H1 (cell line): ENCODE results near the gene MNAT1. TPM values are rescaled to one million over a fixed set of nuclear protein-coding genes. Genes with fewer than 3 reads are reported as not detected.

Source experiments
- CTCF ChIA-PET: fragments of 300-600 bp; sonication (Branson Sonifier 250); formaldehyde crosslinking; loops from one replicate; lab custom pipeline; 2021; ENCODE audit not compliant: partially characterized antibody; lab: Charles Lee
- POLR2A ChIA-PET: fragments of 300-600 bp; sonication (Branson Sonifier 250); formaldehyde crosslinking; loops from one replicate; lab custom pipeline; 2021; ENCODE audit warnings: inconsistent platforms; ENCODE audit not compliant: partially characterized antibody; lab: Charles Lee
- DNase-seq, 2 experiments: peaks; one replicate each; pipeline versions ENCODE4 v3.0.0 to v3.0.0-alpha.2; 2010 to 2022; ENCODE audit warnings: low spot score in 2 of 2, low read depth in 1 of 2, mixed read lengths in 1 of 2
- FAIRE-seq: peaks from 2 replicates; lab custom pipeline; 2011; peaks lifted over from hg19 to GRCh38; lab: Jason Lieb, UNC
- H2AFZ ChIP-seq: 2 replicates; pipeline ENCODE4 v1.8.1; 2012; ENCODE audit warnings: low read length, inconsistent platforms
- H2AK5ac ChIP-seq: 2 replicates; pipeline ENCODE4 v1.6.1; 2013; ENCODE audit warnings: low read depth, low read length
- H2BK120ac ChIP-seq: replicated peaks from 2 replicates; pipeline ENCODE3; 2013; ENCODE audit warnings: low read depth, low read length, inconsistent platforms
- H2BK12ac ChIP-seq: 2 replicates; pipeline ENCODE4 v1.6.1; 2013; ENCODE audit warnings: low read depth, low read length
- H2BK15ac ChIP-seq: 2 replicates; pipeline ENCODE4 v1.6.1; 2013; ENCODE audit warnings: low read length
- H2BK20ac ChIP-seq: 2 replicates; pipeline ENCODE4 v1.6.1; 2013; ENCODE audit warnings: low read length
- H2BK5ac ChIP-seq: 2 replicates; pipeline ENCODE4 v1.6.1; 2013; ENCODE audit warnings: low read depth, low read length
- H3K14ac ChIP-seq: 2 replicates; pipeline ENCODE4 v1.6.1; 2013; ENCODE audit warnings: inconsistent platforms; ENCODE audit not compliant: insufficient read length
- H3K18ac ChIP-seq: 2 replicates; pipeline ENCODE4 v1.6.1; 2013; ENCODE audit warnings: low read length; ENCODE audit errors: extremely low read depth
- H3K23ac ChIP-seq: 2 replicates; pipeline ENCODE4 v1.6.1; 2013; ENCODE audit warnings: inconsistent platforms; ENCODE audit not compliant: insufficient read length
- H3K23me2 ChIP-seq: 2 replicates; pipeline ENCODE4 v1.6.1; 2013; ENCODE audit warnings: low read depth, low read length
- H3K27ac ChIP-seq: 2 replicates; pipeline ENCODE4 v1.6.1; 2011; ENCODE audit warnings: low read depth, low read length, inconsistent platforms
- H3K27me3 ChIP-seq, 4 experiments: replicated peaks in 1 of 4; 1 replicate in 1 of 4; 2 replicates in 3 of 4; pipeline versions ENCODE4 v1.6.1 to v1.8.1; 2011 to 2013; ENCODE audit warnings: low read length in 3 of 4, mild to moderate bottlenecking in 3 of 4, inconsistent platforms in 2 of 4, mixed read lengths in 2 of 4, moderate library complexity in 1 of 4; ENCODE audit not compliant: control insufficient read depth in 3 of 4, insufficient read depth in 3 of 4; ENCODE audit errors: extremely low read depth in 1 of 4
- H3K36me3 ChIP-seq, 4 experiments: 2 replicates each; pipeline versions ENCODE4 v1.6.1 to v1.8.1; 2011 to 2013; ENCODE audit warnings: mild to moderate bottlenecking in 4 of 4, low read length in 3 of 4, moderate library complexity in 2 of 4, control low read depth in 1 of 4, inconsistent platforms in 1 of 4; ENCODE audit not compliant: insufficient read depth in 4 of 4, control insufficient read depth in 2 of 4
- H3K4ac ChIP-seq: replicated peaks from 2 replicates; pipeline ENCODE3; 2013; ENCODE audit warnings: low read length, low read depth, mixed read lengths, inconsistent platforms; ENCODE audit not compliant: insufficient read length
- H3K4me1 ChIP-seq, 4 experiments: replicated peaks in 1 of 4; 1 replicate in 1 of 4; 2 replicates in 3 of 4; pipeline versions ENCODE4 v1.6.1 to v1.8.1; 2011 to 2013; ENCODE audit warnings: low read length in 3 of 4, inconsistent platforms in 2 of 4, mixed read lengths in 1 of 4; ENCODE audit not compliant: insufficient read depth in 4 of 4, control insufficient read depth in 3 of 4
- H3K4me2 ChIP-seq, 2 experiments: 2 replicates each; pipeline versions ENCODE4 v1.6.1 to v1.8.1; 2011 to 2013; ENCODE audit warnings: low read depth in 2 of 2, low read length in 2 of 2, control low read depth in 1 of 2, inconsistent platforms in 1 of 2, mild to moderate bottlenecking in 1 of 2; ENCODE audit not compliant: insufficient read depth in 1 of 2
- H3K4me3 ChIP-seq, 4 experiments: fragments of 200-600, 300-600 bp in 1 of 4; sonication (generic), shearing (Covaris generic), sonication (Bioruptor Twin) in 1 of 4; 2 replicates each; pipeline versions ENCODE4 v1.5.1 to v1.8.1; 2011 to 2016; ENCODE audit warnings: low read length in 4 of 4, low read depth in 3 of 4, control low read depth in 2 of 4, inconsistent platforms in 2 of 4, mild to moderate bottlenecking in 2 of 4, mixed read lengths in 1 of 4, moderate library complexity in 1 of 4; ENCODE audit not compliant: insufficient read depth in 2 of 4; ENCODE audit errors: extremely low read depth in 1 of 4
- H3K56ac ChIP-seq: replicated peaks from 2 replicates; pipeline ENCODE3; 2013; ENCODE audit warnings: low read depth, mild to moderate bottlenecking, mixed read lengths, low read length, inconsistent platforms; ENCODE audit not compliant: insufficient read length
- H3K79me1 ChIP-seq: 2 replicates; pipeline ENCODE4 v1.6.1; 2013; ENCODE audit warnings: low read depth, low read length, control low read depth
- H3K79me2 ChIP-seq, 2 experiments: 2 replicates each; pipeline versions ENCODE4 v1.6.1 to v1.8.1; 2012 to 2013; ENCODE audit warnings: low read length in 2 of 2, mild to moderate bottlenecking in 2 of 2, inconsistent platforms in 1 of 2; ENCODE audit not compliant: insufficient read depth in 2 of 2, control insufficient read depth in 1 of 2
- H3K9ac ChIP-seq, 4 experiments: replicated peaks in 1 of 4; 1 replicate in 1 of 4; 2 replicates in 3 of 4; pipeline versions ENCODE4 v1.6.1 to v1.8.1; 2011 to 2013; ENCODE audit warnings: low read depth in 3 of 4, low read length in 3 of 4, control low read depth in 2 of 4, mild to moderate bottlenecking in 2 of 4, moderate library complexity in 2 of 4, inconsistent platforms in 1 of 4; ENCODE audit errors: extremely low read depth in 1 of 4
- H3K9me3 ChIP-seq, 2 experiments: 2 replicates each; pipeline versions ENCODE4 v1.6.1 to v1.8.1; 2012 to 2013; ENCODE audit warnings: mild to moderate bottlenecking in 2 of 2, moderate library complexity in 2 of 2, control low read depth in 1 of 2, inconsistent platforms in 1 of 2, low read depth in 1 of 2, low read length in 1 of 2, mixed read lengths in 1 of 2; ENCODE audit not compliant: insufficient read depth in 2 of 2
- H4K20me1 ChIP-seq, 2 experiments: replicated peaks in 1 of 2; 2 replicates each; pipeline versions ENCODE3 to v1.8.1; 2011 to 2013; ENCODE audit warnings: inconsistent platforms in 2 of 2, low read length in 2 of 2, mild to moderate bottlenecking in 1 of 2; ENCODE audit not compliant: insufficient read depth in 2 of 2, control insufficient read depth in 1 of 2
- H4K5ac ChIP-seq: 2 replicates; pipeline ENCODE4 v1.6.1; 2013; ENCODE audit warnings: low read length, low read depth, mixed read lengths, inconsistent platforms; ENCODE audit not compliant: insufficient read length
- H4K8ac ChIP-seq: 2 replicates; pipeline ENCODE4 v1.8.0; 2013; ENCODE audit warnings: mild to moderate bottlenecking, moderate library complexity, low read length, inconsistent platforms; ENCODE audit not compliant: insufficient read depth; ENCODE audit errors: extremely low read depth
- H4K91ac ChIP-seq: replicated peaks from 2 replicates; pipeline ENCODE3; 2013; ENCODE audit warnings: low read length, mixed read lengths, inconsistent platforms; ENCODE audit not compliant: insufficient read length
- POLR2AphosphoS5 ChIP-seq: IDR thresholded peaks from 2 replicates; pipeline ENCODE4 v1.6.1; 2011; ENCODE audit warnings: low read depth, low read length
- SP1 ChIP-seq: IDR thresholded peaks from 2 replicates; pipeline ENCODE4 v1.6.1; 2011; ENCODE audit warnings: low read depth, low read length
- TCF12 ChIP-seq: IDR thresholded peaks from 2 replicates; pipeline ENCODE4 v1.6.1; 2011; ENCODE audit warnings: low read depth, mild to moderate bottlenecking, low read length
- ZNF274 ChIP-seq: IDR thresholded peaks from 2 replicates; pipeline ENCODE4 v1.7.0; 2012; ENCODE audit warnings: low read length, borderline replicate concordance; ENCODE audit errors: extremely low read depth
- WGBS, 2 experiments: shearing (Covaris generic) in 1 of 2; methylation state at CpG; one replicate each; pipeline versions ENCODE4 v1.1.6 to v1.1.7; 2013 to 2015; ENCODE audit warnings: low lambda C conversion rate in 2 of 2, mixed read lengths in 2 of 2, inconsistent platforms in 1 of 2, low coverage in 1 of 2, missing lambda C conversion rate in 1 of 2; ENCODE audit not compliant: insufficient replicate concordance in 2 of 2, insufficient coverage in 1 of 2, insufficient read length in 1 of 2; ENCODE audit errors: extremely low coverage in 1 of 2, missing lambda C conversion rate in 1 of 2; 5-methylcytosine and 5-hydroxymethylcytosine counted together
- polyA plus RNA-seq, 7 experiments: library from polyadenylated mRNA; depleted of rRNA in 3 of 7; stranded (reverse) in 5 of 7; unstranded in 2 of 7; fragments of >200 nt in 5 of 7; fragments of 200-250 nt in 2 of 7; gene quantifications; 1 replicate in 5 of 7; 2 replicates in 1 of 7; 4 replicates in 1 of 7; pipeline versions ENCODE4 v1.2.1 to v1.2.3, GENCODE V29; 2011 to 2013; ENCODE audit warnings: missing spikeins in 2 of 7, mixed read lengths in 2 of 7
- total RNA-seq: library from RNA; stranded (reverse); fragmentation: NEBNext Ultra II Directional; extraction: Animal tissue kit (Norgen Biotek cat#: 25700); gene quantifications from 2 replicates; pipeline ENCODE4 v1.2.1, GENCODE V29; 2021
- TF ChIP-seq, protein P1 (sequence below), 3 experiments: IDR thresholded peaks; 1 replicate in 2 of 3; 2 replicates in 1 of 3; pipeline versions ENCODE4 v1.5.1 to v1.6.1; 2011; ENCODE audit warnings: low read length in 3 of 3, mild to moderate bottlenecking in 3 of 3, inconsistent platforms in 2 of 3, low read depth in 1 of 3, moderate library complexity in 1 of 3; ENCODE audit not compliant: insufficient read depth in 1 of 3; ENCODE audit errors: control extremely low read depth in 1 of 3

Gene MNAT1
- total and polyA plus RNA-seq, 2 of the 8 experiments (the other 6 are each of a cell fraction or from before 2014, with no cell fraction given) = 34.7 to 52.1 TPM

DNA sequence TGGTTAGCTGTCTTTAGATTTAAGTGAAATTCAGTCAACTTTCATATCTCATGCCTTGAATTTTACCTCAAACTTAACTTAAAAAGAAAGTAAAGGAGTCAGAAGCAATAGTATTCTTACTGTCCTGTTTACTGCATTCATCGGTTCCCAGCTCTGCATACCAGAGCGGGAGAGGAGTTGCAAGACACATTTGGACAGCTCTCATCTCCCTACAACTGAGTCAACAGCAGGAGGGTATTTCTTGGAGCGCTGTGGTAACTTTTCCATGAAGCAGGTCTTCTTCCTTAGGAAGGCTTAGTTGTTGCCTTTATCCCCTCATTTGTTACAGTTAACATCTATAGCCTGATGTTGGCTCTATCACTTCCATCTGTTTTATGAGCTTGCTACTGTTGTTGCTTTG is 181.2 kb downstream of the MNAT1 start:
- Histone ChIP-seq H2BK20ac (no peak overlapping the region), H3K79me2 (no peaks in the 10 kb centered on the region), H3K4me2 (no peak overlapping the region), H2AFZ (no peak overlapping the region), H4K5ac (no peak overlapping the region), H3K56ac (no peak overlapping the region), H3K9me3 (peaks cover 9 to 12% of the 10 kb centered on the region in 2 experiments; a peak in 3 of 4 replicates), H3K36me3 (no peaks in the 10 kb centered on the region), H4K20me1 (no peaks in the 10 kb centered on the region), H4K91ac (no peak overlapping the region), H3K27me3 (no peaks in the 10 kb centered on the region), H3K9ac (no peak overlapping the region), H3K79me1 (no peaks in the 10 kb centered on the region), H3K27ac (no peak overlapping the region), H2BK120ac (no peak overlapping the region), H3K23ac (no peak overlapping the region), H3K4me3 (no peak overlapping the region), H4K8ac (no peak overlapping the region), H2AK5ac (no peak overlapping the region), H3K14ac (no peak overlapping the region), H3K23me2 (no peaks in the 10 kb centered on the region), H2BK12ac (no peak overlapping the region), H3K4me1 (no peaks in the 10 kb centered on the region), H2BK5ac (no peak overlapping the region), H3K18ac (no peak overlapping the region), H3K4ac (no peak overlapping the region), H2BK15ac (no peak overlapping the region)
- FAIRE-seq = no peak
- no peak for DNase-seq
- WGBS, 2 experiments = 98% methylated on average over 3 of the region's 3 CpGs; no CpG with 5 or more reads in 1 of the 2 experiments
- ChIA-PET CTCF (interaction anchor here (1.2 kb wide), 1 partner anchor 14 kb away, joined by 3 read pairs; no protein-coding TSS in a partner anchor), POLR2A (no interaction called here)
- TF ChIP-seq, protein P1, sequence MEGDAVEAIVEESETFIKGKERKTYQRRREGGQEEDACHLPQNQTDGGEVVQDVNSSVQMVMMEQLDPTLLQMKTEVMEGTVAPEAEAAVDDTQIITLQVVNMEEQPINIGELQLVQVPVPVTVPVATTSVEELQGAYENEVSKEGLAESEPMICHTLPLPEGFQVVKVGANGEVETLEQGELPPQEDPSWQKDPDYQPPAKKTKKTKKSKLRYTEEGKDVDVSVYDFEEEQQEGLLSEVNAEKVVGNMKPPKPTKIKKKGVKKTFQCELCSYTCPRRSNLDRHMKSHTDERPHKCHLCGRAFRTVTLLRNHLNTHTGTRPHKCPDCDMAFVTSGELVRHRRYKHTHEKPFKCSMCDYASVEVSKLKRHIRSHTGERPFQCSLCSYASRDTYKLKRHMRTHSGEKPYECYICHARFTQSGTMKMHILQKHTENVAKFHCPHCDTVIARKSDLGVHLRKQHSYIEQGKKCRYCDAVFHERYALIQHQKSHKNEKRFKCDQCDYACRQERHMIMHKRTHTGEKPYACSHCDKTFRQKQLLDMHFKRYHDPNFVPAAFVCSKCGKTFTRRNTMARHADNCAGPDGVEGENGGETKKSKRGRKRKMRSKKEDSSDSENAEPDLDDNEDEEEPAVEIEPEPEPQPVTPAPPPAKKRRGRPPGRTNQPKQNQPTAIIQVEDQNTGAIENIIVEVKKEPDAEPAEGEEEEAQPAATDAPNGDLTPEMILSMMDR (IDR thresholded peaks at IDR 0.05; ENCODE audit: control extremely low read depth in 1 of 3, insufficient read depth in 1 of 3, low read depth in 1 of 3, low read length in 3 of 3) = no peak
- TF ChIP-seq ZNF274 (no peak), SP1 (no peak), POLR2AphosphoS5 (no peak), TCF12 (no peak)
